Hepatic stellate cell (primary cell): ENCODE results near the gene TMEM232.

Source experiments
- DNase-seq: peaks from one replicate; pipeline ENCODE4 v3.0.0; 2011; ENCODE audit warnings: low spot score

Gene TMEM232

GRCh38 chr5:110401881-110402280 lies 324.6 kb downstream of the TMEM232 start:
- no peak for DNase-seq

- DNase-seq, result no peak
These were observed 327.5 kb downstream of the TMEM232 start for GRCh38 chr5:110398951-110399350.

GRCh38 chr5:110397281-110397680 lies 329.2 kb downstream of the TMEM232 start:
- no peak for DNase-seq

- DNase-seq, result peak; percentile 46
These were observed 339.7 kb downstream of the TMEM232 start for GRCh38 chr5:110386782-110387181.

GRCh38 chr5:110383231-110383630 lies 343.2 kb downstream of the TMEM232 start:
- DNase-seq, result no peak

- DNase-seq, result peak; percentile 25
These were observed 348.5 kb downstream of the TMEM232 start for GRCh38 chr5:110377943-110378342.

GRCh38 chr5:110377361-110377760 lies 349.1 kb downstream of the TMEM232 start:
- peak; percentile 9 for DNase-seq

- DNase-seq, result no peak
These were observed 350.1 kb downstream of the TMEM232 start for GRCh38 chr5:110376281-110376951.

- DNase-seq, result no peak
These were observed 354.8 kb downstream of the TMEM232 start for GRCh38 chr5:110371725-110372041.

- no peak for DNase-seq
These were observed 355.3 kb downstream of the TMEM232 start for GRCh38 chr5:110371011-110371724.
